Mucosa of descending colon (tissue), 3 donors: ENCODE measurements around the gene PLEKHD1. TPM values are rescaled to one million over a fixed set of nuclear protein-coding genes. Genes with fewer than 3 reads are reported as not detected.

Experiments
- ATAC-seq: fragments of 200-7000 bp; cut with Tn5 transposase; one replicate; pipeline ENCODE4 v1.9.1; 2020; ENCODE audit warnings: mild to moderate bottlenecking, moderate library complexity
- DNase-seq, 3 donors: peaks; one replicate each; pipeline ENCODE4 v3.0.0-alpha.2; 2020
- H3K36me3 ChIP-seq: fragments of 200-600 bp; one replicate; pipeline ENCODE4 v1.8.0; 2021; ENCODE audit warnings: low read depth, mild to moderate bottlenecking
- H3K4me1 ChIP-seq: fragments of 200-600 bp; one replicate; pipeline ENCODE4 v1.8.0; 2021; ENCODE audit warnings: low read depth, mild to moderate bottlenecking
- H3K4me3 ChIP-seq: fragments of 200-600 bp; one replicate; pipeline ENCODE4 v1.8.0; 2021; ENCODE audit warnings: mild to moderate bottlenecking
- H3K9me3 ChIP-seq: fragments of 200-600 bp; one replicate; pipeline ENCODE4 v1.8.0; 2021; ENCODE audit warnings: mild to moderate bottlenecking
- CTCF ChIP-seq: fragments of 200-600 bp; IDR thresholded peaks from one replicate; pipeline ENCODE4 v1.8.0; 2022; ENCODE audit warnings: antibody characterized with exemption, mild to moderate bottlenecking
- intact Hi-C, 2 donors: fragments of 100-400 bp; cut with DNase I in 1 of 2; cut with micrococcal nuclease in 1 of 2; formaldehyde crosslinking; loops; one replicate each; pipeline versions ENCODE4 v1.11.0 to v1.11.1; 2022; cut with DNase I, micrococcal nuclease
- total RNA-seq, 3 donors: library from RNA; stranded (reverse); fragmentation: NEBNext Ultra II Directional in 2 of 3; extraction: Animal tissue kit (Norgen Biotek cat#: 25700) in 2 of 3; gene quantifications; one replicate each; pipeline versions ENCODE4 v1.2.1 to v1.2.4, GENCODE V29; 2021 to 2023
- donor health status: DM: no; HTN: no; CAD: no; lungs with moderate emphysema.
- donor health status: DM: no; HTN: no; CAD: no.
- donor health status: DM: no; HTN: yes; CAD: no.

The PLEKHD1 gene
- total RNA-seq, 3 donors from 2014 or later, result 0.06 to 0.14 TPM; not detected in 1

GRCh38 chr14:69559581-69560011 is 75.1 kb downstream of the PLEKHD1 start:
- Histone ChIP-seq H3K36me3 (no peaks in the 10 kb centered on the region), H3K9me3 (no peaks in the 10 kb centered on the region), H3K4me1 (no peaks in the 10 kb centered on the region), H3K4me3 (no peak overlapping the region)
- ATAC-seq (no peak), DNase-seq (no peak)
- TF ChIP-seq CTCF, result no peak
- intact Hi-C loops, result no loop called here

- DNase-seq (no peak), ATAC-seq (no peak)
- H3K4me3 ChIP-seq, result no peak overlapping the region
- H3K9me3 ChIP-seq, result no peaks in the 10 kb centered on the region
- TF ChIP-seq CTCF, result no peak
- H3K36me3 ChIP-seq, result no peaks in the 10 kb centered on the region
- intact Hi-C loops, result no loop called here
- H3K4me1 ChIP-seq, result no peaks in the 10 kb centered on the region
These were observed 76.3 kb downstream of the PLEKHD1 start for GRCh38 chr14:69560826-69561225.

GRCh38 chr14:69561893-69562292 is 77.4 kb downstream of the PLEKHD1 start:
- H3K36me3 ChIP-seq, result no peaks in the 10 kb centered on the region
- H3K4me3 ChIP-seq, result no peak overlapping the region
- ATAC-seq (no peak), DNase-seq (no peak)
- no peak for TF ChIP-seq CTCF
- no peaks in the 10 kb centered on the region for H3K4me1 ChIP-seq
- intact Hi-C loops, result no loop called here
- no peaks in the 10 kb centered on the region for H3K9me3 ChIP-seq

- no peak for TF ChIP-seq CTCF
- Histone ChIP-seq H3K4me3 (no peak overlapping the region), H3K9me3 (no peaks in the 10 kb centered on the region), H3K4me1 (peaks cover 10% of the 10 kb centered on the region), H3K36me3 (no peaks in the 10 kb centered on the region)
- DNase-seq (no peak), ATAC-seq (no peak)
- intact Hi-C loops, result no loop called here
These were observed 83.0 kb downstream of the PLEKHD1 start for GRCh38 chr14:69567563-69567962.

GRCh38 chr14:69569859-69570258 is 85.3 kb downstream of the PLEKHD1 start:
- Histone ChIP-seq H3K36me3 (no peaks in the 10 kb centered on the region), H3K4me3 (no peak overlapping the region), H3K4me1 (peaks cover 24% of the 10 kb centered on the region), H3K9me3 (no peaks in the 10 kb centered on the region)
- ATAC-seq, result no peak
- intact Hi-C loops, result no loop called here
- no peak for DNase-seq
- TF ChIP-seq CTCF, result no peak

GRCh38 chr14:69570836-69571330 is 86.4 kb downstream of the PLEKHD1 start:
- DNase-seq, result no peak
- Histone ChIP-seq H3K4me3 (no peak overlapping the region), H3K4me1 (peaks cover 24% of the 10 kb centered on the region), H3K9me3 (no peaks in the 10 kb centered on the region), H3K36me3 (no peaks in the 10 kb centered on the region)
- no peak for TF ChIP-seq CTCF
- intact Hi-C loops, result no loop called here
- no peak for ATAC-seq
